Measurements from ENCODE around the gene GDAP1L1.

The GDAP1L1 gene

DNA sequence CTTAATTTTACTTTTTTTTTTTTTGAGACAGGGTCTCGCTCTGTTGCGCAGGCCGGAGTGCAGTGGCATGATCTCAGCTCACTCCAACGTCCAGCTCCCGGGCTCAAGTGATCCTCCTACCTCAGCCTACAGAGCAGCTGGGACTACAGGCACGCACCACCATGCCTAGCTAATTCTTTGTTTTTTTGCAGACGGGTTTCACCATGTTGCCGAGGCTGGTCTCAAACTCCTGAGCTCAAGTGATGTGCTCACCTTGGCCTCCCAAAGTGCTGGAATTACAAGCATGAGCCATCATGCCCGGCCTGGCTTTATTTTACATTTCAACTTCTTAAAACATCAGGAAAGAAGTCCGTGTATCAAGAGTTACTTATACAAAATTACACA lies 42.3 kb upstream of the GDAP1L1 start:
- Histone ChIP-seq H3K27ac (ENCODE audit: insufficient read depth in 1 of 2, low read depth in 1 of 2, low read length in 2 of 2, poor library complexity in 1 of 2, severe bottlenecking in 2 of 2) (no peak overlapping the region), H3K4me1 (ENCODE audit: control extremely low read depth in 1 of 4, control insufficient read depth in 4 of 4, insufficient read depth in 4 of 4, low read length in 3 of 4) (peaks cover 18 to 36% (median 26%) of the 10 kb centered on the region in 4 experiments), H3K36me3 (ENCODE audit: control insufficient read depth in 4 of 4, insufficient read depth in 4 of 4, low read length in 3 of 4) (peaks cover 29 to 48% (median 39%) of the 10 kb centered on the region in 4 experiments), H3K27me3 (replicated peaks in 2 of 5; ENCODE audit: control insufficient read depth in 4 of 5, insufficient read depth in 5 of 5, low read length in 4 of 5) (no peaks in the 10 kb centered on the region), H3K4me3 (ENCODE audit: control insufficient read depth in 1 of 7, extremely low read depth in 1 of 7, insufficient read depth in 4 of 7, low read depth in 2 of 7, low read length in 6 of 7) (no peak overlapping the region), H3K9me3 (ENCODE audit: control extremely low read depth in 1 of 5, control insufficient read depth in 4 of 5, insufficient read depth in 2 of 5, low read depth in 1 of 5, low read length in 4 of 5) (no peaks in the 10 kb centered on the region)
- ChIA-PET POLR2A (no interaction called here), CTCF (no interaction called here)
- 96% methylated on average over 3 of the region's 10 CpGs for WGBS (ENCODE audit: insufficient coverage)
- DNase-seq = no peak

- no peak for DNase-seq
- H3K4me1 ChIP-seq (ENCODE audit: control extremely low read depth in 1 of 4, control insufficient read depth in 4 of 4, insufficient read depth in 4 of 4, low read length in 3 of 4) = peaks cover 21 to 41% (median 28%) of the 10 kb centered on the region in 4 experiments
- POLR2A ChIA-PET = interaction anchor here (0.7 kb wide), 1 partner anchor 471 kb away, joined by 4 read pairs; no protein-coding TSS in a partner anchor
- H3K27ac ChIP-seq (ENCODE audit: insufficient read depth in 1 of 2, low read depth in 1 of 2, low read length in 2 of 2, poor library complexity in 1 of 2, severe bottlenecking in 2 of 2) = no peak overlapping the region
- H3K9me3 ChIP-seq (ENCODE audit: control extremely low read depth in 1 of 5, control insufficient read depth in 4 of 5, insufficient read depth in 2 of 5, low read depth in 1 of 5, low read length in 4 of 5) = no peaks in the 10 kb centered on the region
- CTCF ChIA-PET = interaction anchor here (0.6 to 1.4 kb wide), 3 partner anchors 9 to 17 kb away, joined by 3 to 4 read pairs (median 3); no protein-coding TSS in a partner anchor
- peaks cover 22 to 35% (median 29%) of the 10 kb centered on the region in 4 experiments for H3K36me3 ChIP-seq (ENCODE audit: control insufficient read depth in 4 of 4, insufficient read depth in 4 of 4, low read length in 3 of 4)
- H3K4me3 ChIP-seq (ENCODE audit: control insufficient read depth in 1 of 7, extremely low read depth in 1 of 7, insufficient read depth in 4 of 7, low read depth in 2 of 7, low read length in 6 of 7) = no peak overlapping the region
- H3K27me3 ChIP-seq (replicated peaks in 2 of 5; ENCODE audit: control insufficient read depth in 4 of 5, insufficient read depth in 5 of 5, low read length in 4 of 5) = no peaks in the 10 kb centered on the region
Observed at GRCh38 chr20:44206132-44206531, 41.0 kb upstream of the GDAP1L1 start.

DNA sequence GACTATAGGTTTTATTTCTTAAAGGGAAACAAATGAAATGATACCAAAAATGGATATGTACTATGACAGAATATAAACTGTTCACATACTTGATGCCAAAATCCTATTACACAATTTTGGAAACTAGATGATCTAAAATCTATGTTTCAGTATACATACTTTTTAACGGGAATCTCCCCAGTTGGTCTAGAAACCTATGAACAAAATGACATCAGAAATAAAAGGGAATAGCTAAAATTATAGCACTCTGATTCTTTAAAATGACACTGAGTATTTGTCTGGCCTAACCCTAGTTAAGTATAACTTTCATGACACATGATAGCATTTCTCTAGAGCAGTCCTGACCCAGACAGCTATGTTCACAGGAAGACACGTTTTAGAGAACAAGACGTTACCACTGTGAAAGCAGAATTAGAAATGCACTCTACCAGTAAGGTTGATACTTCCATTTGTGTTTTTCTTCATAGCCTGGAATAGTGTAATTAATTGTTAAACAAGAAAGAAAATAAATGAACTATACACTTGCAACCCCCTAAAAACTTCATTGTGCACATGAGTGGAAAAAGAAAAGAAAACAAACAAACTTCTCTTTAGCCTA lies 39.9 kb upstream of the GDAP1L1 start:
- Histone ChIP-seq H3K27ac (ENCODE audit: insufficient read depth in 1 of 2, low read depth in 1 of 2, low read length in 2 of 2, poor library complexity in 1 of 2, severe bottlenecking in 2 of 2) (peak overlapping the region in 1 of 2 experiments; percentile 27), H3K4me1 (ENCODE audit: control extremely low read depth in 1 of 4, control insufficient read depth in 4 of 4, insufficient read depth in 4 of 4, low read length in 3 of 4) (peaks cover 28 to 52% (median 37%) of the 10 kb centered on the region in 4 experiments), H3K4me3 (ENCODE audit: control insufficient read depth in 1 of 7, extremely low read depth in 1 of 7, insufficient read depth in 4 of 7, low read depth in 2 of 7, low read length in 6 of 7) (no peak overlapping the region), H3K27me3 (replicated peaks in 2 of 5; ENCODE audit: control insufficient read depth in 4 of 5, insufficient read depth in 5 of 5, low read length in 4 of 5) (no peaks in the 10 kb centered on the region), H3K36me3 (ENCODE audit: control insufficient read depth in 4 of 4, insufficient read depth in 4 of 4, low read length in 3 of 4) (peaks cover 18 to 24% (median 22%) of the 10 kb centered on the region in 4 experiments), H3K9me3 (ENCODE audit: control extremely low read depth in 1 of 5, control insufficient read depth in 4 of 5, insufficient read depth in 2 of 5, low read depth in 1 of 5, low read length in 4 of 5) (no peaks in the 10 kb centered on the region)
- CTCF ChIA-PET = interaction anchor here (0.7 to 1.4 kb wide), 3 partner anchors 10 to 18 kb away, joined by 3 to 4 read pairs (median 3); no protein-coding TSS in a partner anchor
- WGBS (ENCODE audit: insufficient coverage) = 47% methylated on average over 2 of the region's 3 CpGs
- POLR2A ChIA-PET = interaction anchor here (0.7 kb wide), 1 partner anchor 763 kb away, joined by 3 read pairs; no protein-coding TSS in a partner anchor
- DNase-seq = no peak

GRCh38 chr20:44208165-44208564 lies 38.9 kb upstream of the GDAP1L1 start:
- DNase-seq = no peak
- WGBS (ENCODE audit: insufficient coverage) = no CpG with 5 or more reads among the region's 7 CpGs
- peaks cover 11 to 21% (median 16%) of the 10 kb centered on the region in 4 experiments for H3K36me3 ChIP-seq (ENCODE audit: control insufficient read depth in 4 of 4, insufficient read depth in 4 of 4, low read length in 3 of 4)
- ChIA-PET POLR2A (no interaction called here), CTCF (interaction anchor here (0.6 to 1.9 kb wide), 6 partner anchors 9 to 396 kb away, joined by 3 to 8 read pairs (median 4); no protein-coding TSS in a partner anchor)
- no peaks in the 10 kb centered on the region for H3K27me3 ChIP-seq (replicated peaks in 2 of 5; ENCODE audit: control insufficient read depth in 4 of 5, insufficient read depth in 5 of 5, low read length in 4 of 5)
- peaks cover 30 to 53% (median 37%) of the 10 kb centered on the region in 4 experiments for H3K4me1 ChIP-seq (ENCODE audit: control extremely low read depth in 1 of 4, control insufficient read depth in 4 of 4, insufficient read depth in 4 of 4, low read length in 3 of 4)
- H3K27ac ChIP-seq (ENCODE audit: insufficient read depth in 1 of 2, low read depth in 1 of 2, low read length in 2 of 2, poor library complexity in 1 of 2, severe bottlenecking in 2 of 2) = peak overlapping the region in 1 of 2 experiments; percentile 96
- peak overlapping the region in 6 of 7 experiments; percentile 26 to 98 (median 94) for H3K4me3 ChIP-seq (ENCODE audit: control insufficient read depth in 1 of 7, extremely low read depth in 1 of 7, insufficient read depth in 4 of 7, low read depth in 2 of 7, low read length in 6 of 7)
- no peaks in the 10 kb centered on the region for H3K9me3 ChIP-seq (ENCODE audit: control extremely low read depth in 1 of 5, control insufficient read depth in 4 of 5, insufficient read depth in 2 of 5, low read depth in 1 of 5, low read length in 4 of 5)

- H3K27me3 ChIP-seq (replicated peaks in 2 of 5; ENCODE audit: control insufficient read depth in 4 of 5, insufficient read depth in 5 of 5, low read length in 4 of 5) = no peaks in the 10 kb centered on the region
- POLR2A ChIA-PET = no interaction called here
- peak overlapping the region in 6 of 7 experiments; percentile 86 to 98 (median 94) for H3K4me3 ChIP-seq (ENCODE audit: control insufficient read depth in 1 of 7, extremely low read depth in 1 of 7, insufficient read depth in 4 of 7, low read depth in 2 of 7, low read length in 6 of 7)
- 8% methylated on average over 6 of the region's 7 CpGs for WGBS (ENCODE audit: insufficient coverage)
- no peaks in the 10 kb centered on the region for H3K9me3 ChIP-seq (ENCODE audit: control extremely low read depth in 1 of 5, control insufficient read depth in 4 of 5, insufficient read depth in 2 of 5, low read depth in 1 of 5, low read length in 4 of 5)
- peaks cover 10 to 21% (median 16%) of the 10 kb centered on the region in 4 experiments for H3K36me3 ChIP-seq (ENCODE audit: control insufficient read depth in 4 of 4, insufficient read depth in 4 of 4, low read length in 3 of 4)
- CTCF ChIA-PET = interaction anchor here (0.7 to 1.9 kb wide), 5 partner anchors 8 to 253 kb away, joined by 3 to 8 read pairs (median 3); no protein-coding TSS in a partner anchor
- H3K4me1 ChIP-seq (ENCODE audit: control extremely low read depth in 1 of 4, control insufficient read depth in 4 of 4, insufficient read depth in 4 of 4, low read length in 3 of 4) = peaks cover 30 to 53% (median 37%) of the 10 kb centered on the region in 4 experiments
- DNase-seq = peak; percentile 52 to 88 (median 83)
- H3K27ac ChIP-seq (ENCODE audit: insufficient read depth in 1 of 2, low read depth in 1 of 2, low read length in 2 of 2, poor library complexity in 1 of 2, severe bottlenecking in 2 of 2) = peak overlapping the region in 1 of 2 experiments; percentile 96
Observed at GRCh38 chr20:44208770-44209169, 38.3 kb upstream of the GDAP1L1 start.

- H3K27me3 ChIP-seq (replicated peaks in 2 of 5; ENCODE audit: control insufficient read depth in 4 of 5, insufficient read depth in 5 of 5, low read length in 4 of 5) = no peaks in the 10 kb centered on the region
- H3K4me3 ChIP-seq (ENCODE audit: control insufficient read depth in 1 of 7, extremely low read depth in 1 of 7, insufficient read depth in 4 of 7, low read depth in 2 of 7, low read length in 6 of 7) = peak overlapping the region; percentile 86 to 98 (median 94)
- H3K27ac ChIP-seq (ENCODE audit: insufficient read depth in 1 of 2, low read depth in 1 of 2, low read length in 2 of 2, poor library complexity in 1 of 2, severe bottlenecking in 2 of 2) = peak overlapping the region; percentile 88 to 96
- H3K36me3 ChIP-seq (ENCODE audit: control insufficient read depth in 4 of 4, insufficient read depth in 4 of 4, low read length in 3 of 4) = peaks cover 8 to 14% (median 13%) of the 10 kb centered on the region in 4 experiments
- peaks cover 30 to 47% (median 36%) of the 10 kb centered on the region in 4 experiments for H3K4me1 ChIP-seq (ENCODE audit: control extremely low read depth in 1 of 4, control insufficient read depth in 4 of 4, insufficient read depth in 4 of 4, low read length in 3 of 4)
- DNase-seq = peak in 2 of 3 donors; percentile 34 to 48
- ChIA-PET CTCF (interaction anchor here (0.8 to 1.9 kb wide), 2 partner anchors 14 kb away, joined by 3 to 8 read pairs; no protein-coding TSS in a partner anchor), POLR2A (interaction anchor here (0.6 to 0.7 kb wide), 3 partner anchors 9 to 417 kb away, joined by 3 to 6 read pairs (median 5); partner anchors contain the start of gene TTPAL)
- WGBS (ENCODE audit: insufficient coverage) = 0% methylated on average over 29 of the region's 31 CpGs
- H3K9me3 ChIP-seq (ENCODE audit: control extremely low read depth in 1 of 5, control insufficient read depth in 4 of 5, insufficient read depth in 2 of 5, low read depth in 1 of 5, low read length in 4 of 5) = no peaks in the 10 kb centered on the region
Observed at GRCh38 chr20:44209686-44210405, 37.3 kb upstream of the GDAP1L1 start.

Data from common myeloid progenitor, CD34-positive (primary cell).